ENCODE measurements around the gene EEF1G.
"Not testable (repeated sequence)": the region's sequence is repeated elsewhere in the genome, so short reads cannot be mapped to it uniquely, and the experiment has no call there.

EEF1G gene

GRCh38 chr11:62573006-62573591 lies 592 bp downstream of the EEF1G start:
- Histone ChIP-seq H3K36me3 (ENCODE audit: insufficient read depth, low read length) (peaks cover 68% of the 10 kb centered on the region), H3K27me3 (ENCODE audit: control insufficient read depth, insufficient read depth, low read length) (no peaks in the 10 kb centered on the region), H3K4me2 (ENCODE audit: low read length) (peak overlapping the region; percentile 81), H3K9me3 (replicated peaks; ENCODE audit: low read length) (no peaks in the 10 kb centered on the region), H3K9ac (ENCODE audit: low read depth, low read length) (peak overlapping the region; percentile 96), H3K4me3 (ENCODE audit: low read length) (peak overlapping the region; percentile 91), H3K4me1 (ENCODE audit: control insufficient read depth, insufficient read depth, low read length) (peaks cover 38% of the 10 kb centered on the region)

- no peaks in the 10 kb centered on the region for H3K27me3 ChIP-seq (ENCODE audit: control insufficient read depth, insufficient read depth, low read length)
- H3K9ac ChIP-seq (ENCODE audit: low read depth, low read length), result peak overlapping the region; percentile 96
- H3K4me2 ChIP-seq (ENCODE audit: low read length), result peak overlapping the region; percentile 81
- no peaks in the 10 kb centered on the region for H3K9me3 ChIP-seq (replicated peaks; ENCODE audit: low read length)
- H3K36me3 ChIP-seq (ENCODE audit: insufficient read depth, low read length), result peaks cover 68% of the 10 kb centered on the region
- peak overlapping the region; percentile 91 for H3K4me3 ChIP-seq (ENCODE audit: low read length)
- H3K4me1 ChIP-seq (ENCODE audit: control insufficient read depth, insufficient read depth, low read length), result peaks cover 38% of the 10 kb centered on the region
Measured at GRCh38 chr11:62572431-62572830, 1.3 kb downstream of the EEF1G start.

GRCh38 chr11:62571493-62571892 lies 2.2 kb downstream of the EEF1G start:
- Histone ChIP-seq H3K9ac (ENCODE audit: low read depth, low read length) (peak overlapping the region; percentile 96), H3K4me3 (ENCODE audit: low read length) (peak overlapping the region; percentile 91), H3K4me2 (ENCODE audit: low read length) (peak overlapping the region; percentile 81), H3K36me3 (ENCODE audit: insufficient read depth, low read length) (peaks cover 68% of the 10 kb centered on the region), H3K4me1 (ENCODE audit: control insufficient read depth, insufficient read depth, low read length) (peaks cover 38% of the 10 kb centered on the region)
- H3K9me3 ChIP-seq (replicated peaks; ENCODE audit: low read length); H3K27me3 ChIP-seq (ENCODE audit: control insufficient read depth, insufficient read depth, low read length): not testable (repeated sequence)

- not testable (repeated sequence) for H3K27me3 ChIP-seq (ENCODE audit: control insufficient read depth, insufficient read depth, low read length); H3K4me3 ChIP-seq (ENCODE audit: low read length); H3K9me3 ChIP-seq (replicated peaks; ENCODE audit: low read length); H3K9ac ChIP-seq (ENCODE audit: low read depth, low read length)
- H3K36me3 ChIP-seq (ENCODE audit: insufficient read depth, low read length), result peaks cover 69% of the 10 kb centered on the region
- peak overlapping the region; percentile 0 for H3K4me2 ChIP-seq (ENCODE audit: low read length)
- peaks cover 36% of the 10 kb centered on the region for H3K4me1 ChIP-seq (ENCODE audit: control insufficient read depth, insufficient read depth, low read length)
Measured at GRCh38 chr11:62570903-62571302, 2.8 kb downstream of the EEF1G start.

- Histone ChIP-seq H3K9ac (ENCODE audit: low read depth, low read length) (no peak overlapping the region), H3K4me1 (ENCODE audit: control insufficient read depth, insufficient read depth, low read length) (peaks cover 29% of the 10 kb centered on the region), H3K36me3 (ENCODE audit: insufficient read depth, low read length) (peaks cover 74% of the 10 kb centered on the region), H3K4me3 (ENCODE audit: low read length) (no peak overlapping the region), H3K27me3 (ENCODE audit: control insufficient read depth, insufficient read depth, low read length) (no peaks in the 10 kb centered on the region), H3K9me3 (replicated peaks; ENCODE audit: low read length) (no peaks in the 10 kb centered on the region), H3K4me2 (ENCODE audit: low read length) (no peak overlapping the region)
Measured at GRCh38 chr11:62569611-62570010, 4.1 kb downstream of the EEF1G start.

- Histone ChIP-seq H3K9me3 (replicated peaks; ENCODE audit: low read length) (no peaks in the 10 kb centered on the region), H3K4me3 (ENCODE audit: low read length) (no peak overlapping the region), H3K36me3 (ENCODE audit: insufficient read depth, low read length) (peaks cover 80% of the 10 kb centered on the region), H3K27me3 (ENCODE audit: control insufficient read depth, insufficient read depth, low read length) (no peaks in the 10 kb centered on the region), H3K4me1 (ENCODE audit: control insufficient read depth, insufficient read depth, low read length) (peaks cover 34% of the 10 kb centered on the region), H3K4me2 (ENCODE audit: low read length) (no peak overlapping the region), H3K9ac (ENCODE audit: low read depth, low read length) (no peak overlapping the region)
Measured at GRCh38 chr11:62567018-62567633, 6.6 kb downstream of the EEF1G start.

GRCh38 chr11:62566247-62566646 lies 7.4 kb downstream of the EEF1G start:
- H3K9me3 ChIP-seq (replicated peaks; ENCODE audit: low read length), result no peaks in the 10 kb centered on the region
- H3K27me3 ChIP-seq (ENCODE audit: control insufficient read depth, insufficient read depth, low read length), result no peaks in the 10 kb centered on the region
- H3K4me2 ChIP-seq (ENCODE audit: low read length), result no peak overlapping the region
- no peak overlapping the region for H3K4me3 ChIP-seq (ENCODE audit: low read length)
- H3K4me1 ChIP-seq (ENCODE audit: control insufficient read depth, insufficient read depth, low read length), result peaks cover 31% of the 10 kb centered on the region
- no peak overlapping the region for H3K9ac ChIP-seq (ENCODE audit: low read depth, low read length)
- H3K36me3 ChIP-seq (ENCODE audit: insufficient read depth, low read length), result peaks cover 77% of the 10 kb centered on the region

GRCh38 chr11:62565100-62565802 lies 8.4 kb downstream of the EEF1G start:
- Histone ChIP-seq H3K9me3 (replicated peaks; ENCODE audit: low read length) (no peaks in the 10 kb centered on the region), H3K4me2 (ENCODE audit: low read length) (no peak overlapping the region), H3K4me3 (ENCODE audit: low read length) (no peak overlapping the region), H3K27me3 (ENCODE audit: control insufficient read depth, insufficient read depth, low read length) (no peaks in the 10 kb centered on the region), H3K36me3 (ENCODE audit: insufficient read depth, low read length) (peaks cover 69% of the 10 kb centered on the region), H3K4me1 (ENCODE audit: control insufficient read depth, insufficient read depth, low read length) (peaks cover 33% of the 10 kb centered on the region), H3K9ac (ENCODE audit: low read depth, low read length) (no peak overlapping the region)

GRCh38 chr11:62561677-62562230 lies 11.9 kb downstream of the EEF1G start:
- Histone ChIP-seq H3K36me3 (ENCODE audit: insufficient read depth, low read length) (peaks cover 66% of the 10 kb centered on the region), H3K4me1 (ENCODE audit: control insufficient read depth, insufficient read depth, low read length) (peaks cover 49% of the 10 kb centered on the region)
- not testable (repeated sequence) for H3K4me2 ChIP-seq (ENCODE audit: low read length); H3K9me3 ChIP-seq (replicated peaks; ENCODE audit: low read length); H3K27me3 ChIP-seq (ENCODE audit: control insufficient read depth, insufficient read depth, low read length); H3K4me3 ChIP-seq (ENCODE audit: low read length); H3K9ac ChIP-seq (ENCODE audit: low read depth, low read length)

GRCh38 chr11:62560566-62561103 lies 13.1 kb downstream of the EEF1G start:
- Histone ChIP-seq H3K9ac (ENCODE audit: low read depth, low read length) (peak overlapping the region; percentile 61), H3K4me2 (ENCODE audit: low read length) (peak overlapping the region; percentile 39), H3K4me3 (ENCODE audit: low read length) (no peak overlapping the region), H3K36me3 (ENCODE audit: insufficient read depth, low read length) (peaks cover 55% of the 10 kb centered on the region), H3K9me3 (replicated peaks; ENCODE audit: low read length) (no peaks in the 10 kb centered on the region), H3K4me1 (ENCODE audit: control insufficient read depth, insufficient read depth, low read length) (peaks cover 58% of the 10 kb centered on the region), H3K27me3 (ENCODE audit: control insufficient read depth, insufficient read depth, low read length) (no peaks in the 10 kb centered on the region)

- not testable (repeated sequence) for H3K27me3 ChIP-seq (ENCODE audit: control insufficient read depth, insufficient read depth, low read length); H3K9me3 ChIP-seq (replicated peaks; ENCODE audit: low read length); H3K4me3 ChIP-seq (ENCODE audit: low read length)
- Histone ChIP-seq H3K4me2 (ENCODE audit: low read length) (peak overlapping the region; percentile 39), H3K4me1 (ENCODE audit: control insufficient read depth, insufficient read depth, low read length) (peaks cover 66% of the 10 kb centered on the region), H3K36me3 (ENCODE audit: insufficient read depth, low read length) (peaks cover 47% of the 10 kb centered on the region), H3K9ac (ENCODE audit: low read depth, low read length) (peak overlapping the region; percentile 61)
Measured at GRCh38 chr11:62559626-62560025, 14.1 kb downstream of the EEF1G start.
